Cardiac septum (tissue), 1 donor: ENCODE measurements around the gene TMEM253. TPM values are rescaled to one million over a fixed set of nuclear protein-coding genes. Genes with fewer than 3 reads are reported as not detected.

Experiments
- DNase-seq: peaks from one replicate; pipeline ENCODE4 v3.0.0-alpha.2; 2020; ENCODE audit warnings: low spot score
- intact Hi-C: fragments of 100-400 bp; cut with DNase I; formaldehyde crosslinking; loops from one replicate; pipeline ENCODE4 v1.14.0; 2022
- long read RNA-seq: library from polyadenylated mRNA; unstranded; transcript quantifications from one replicate; pipeline ENCODE4 v2.0.0, GENCODE V29; 2021
- total RNA-seq: library from RNA; stranded (reverse); fragmentation: NEBNext Ultra II Directional; extraction: Animal tissue kit (Norgen Biotek cat#: 25700); gene quantifications from one replicate; pipeline ENCODE4 v1.2.1, GENCODE V29; 2021
- donor health status: DM: no; HTN: no; CAD: no.

TMEM253 gene
- 0.48 TPM for total RNA-seq
- long read RNA-seq, partial matches to known transcripts = 0 of 2 reads
- long read RNA-seq, other reads (novel, unspliced or antisense) = 2 of 2 reads

DNA sequence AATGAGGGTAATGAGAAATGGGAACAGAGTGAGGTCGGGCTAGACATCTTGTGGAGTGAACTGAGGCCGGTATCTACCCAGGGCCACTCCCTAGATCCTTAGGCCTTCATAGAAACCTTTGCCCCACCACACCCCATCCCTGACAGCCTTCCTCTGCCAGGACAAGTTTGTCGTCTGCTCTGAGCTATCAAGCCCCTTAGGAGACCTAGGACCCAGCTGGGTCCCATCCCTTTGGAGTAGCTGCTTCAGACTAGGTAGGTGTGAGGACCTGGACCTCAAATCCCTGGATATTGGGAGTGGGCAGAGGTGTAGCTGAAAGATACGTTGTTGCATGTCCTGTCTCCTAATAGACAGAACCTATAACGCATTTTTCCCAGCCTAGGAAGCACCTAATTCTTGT, at the start of gene TMEM253:
Gene TMEM253, plus strand, starts transcription at position 136 of the 400 bp plus-strand sequence. CDS start 278 bp downstream, outside the sequence.
- intact Hi-C loops = loop anchor here (5.0 kb wide), 1 partner anchor 419 kb away; the partner anchor contains the start of gene RNASE4
- DNase-seq = no peak

DNA sequence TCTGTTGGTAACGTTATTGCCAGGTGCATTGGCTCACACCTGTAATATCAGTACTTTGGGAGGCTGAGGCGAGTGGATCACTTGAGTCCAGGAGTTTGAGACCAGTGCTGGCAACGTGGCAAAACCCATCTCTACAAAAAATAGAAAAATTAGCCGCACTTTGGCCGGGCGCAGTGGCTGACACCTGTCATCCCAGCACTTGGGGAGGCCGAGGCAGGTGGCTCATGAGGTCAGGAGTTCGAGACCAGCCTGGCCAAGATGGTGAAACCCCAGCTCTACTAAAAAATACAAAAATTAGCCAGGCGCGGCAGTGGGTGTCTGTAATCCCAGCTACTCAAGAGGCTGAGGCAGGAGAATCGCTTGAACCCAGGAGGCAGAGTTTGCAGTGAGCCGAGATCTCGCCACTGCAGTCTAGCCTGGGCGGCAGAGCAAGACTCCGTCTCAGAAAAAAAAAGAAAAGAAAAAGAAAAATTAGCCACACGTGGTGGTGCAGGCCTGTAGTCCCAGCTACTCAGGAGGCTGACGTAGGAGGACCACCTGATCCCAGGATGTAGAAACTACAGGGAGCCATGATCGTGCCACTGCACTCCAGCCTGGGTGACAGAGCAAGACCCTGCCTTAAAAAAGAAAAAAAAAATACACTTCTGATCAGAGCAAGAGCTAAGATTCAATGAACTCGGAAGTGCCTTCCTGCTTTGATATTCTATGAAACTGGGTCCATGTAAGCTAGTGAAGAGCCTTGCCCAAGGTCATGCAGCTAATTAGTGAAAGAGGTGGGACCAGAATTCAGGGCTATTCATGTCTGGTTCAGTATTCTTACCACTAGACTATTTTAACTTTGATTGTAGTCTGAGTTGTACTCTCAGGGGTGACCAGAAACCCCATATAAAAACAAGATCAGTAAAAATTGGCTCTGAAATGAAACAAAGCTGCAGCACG, 47.4 kb upstream of the TMEM253 start:
- DNase-seq = no peak
- intact Hi-C loops = no loop called here

DNA sequence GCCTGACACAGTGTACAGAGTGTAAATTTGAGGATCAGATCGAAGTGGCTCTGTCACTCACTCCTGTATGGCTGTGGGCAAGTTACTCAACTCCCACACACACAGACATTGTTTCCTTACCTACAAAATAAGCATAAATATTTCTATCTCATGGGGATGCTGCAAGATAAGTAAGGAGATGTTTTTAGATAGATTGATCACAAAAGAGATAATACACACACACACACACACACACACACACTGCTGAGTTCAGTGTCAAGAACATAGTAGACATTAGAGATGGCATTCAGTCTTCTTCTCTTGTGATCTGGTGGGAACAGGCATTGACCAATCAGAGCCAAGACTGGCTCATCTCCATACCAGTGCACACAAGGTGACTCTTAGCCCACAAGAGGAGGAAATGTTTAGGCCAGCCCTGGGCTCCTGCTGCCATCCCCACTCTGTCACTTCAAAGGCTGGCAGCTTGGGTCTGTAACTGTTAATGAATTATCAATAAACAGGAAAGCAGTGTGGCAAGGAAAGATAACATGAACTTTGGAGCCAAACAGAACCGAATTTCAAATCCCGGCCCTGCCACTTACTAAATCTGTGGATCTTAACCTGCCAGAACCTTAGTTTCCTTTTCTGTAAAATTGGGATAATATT, 46.6 kb upstream of the TMEM253 start:
- intact Hi-C loops = no loop called here

DNA sequence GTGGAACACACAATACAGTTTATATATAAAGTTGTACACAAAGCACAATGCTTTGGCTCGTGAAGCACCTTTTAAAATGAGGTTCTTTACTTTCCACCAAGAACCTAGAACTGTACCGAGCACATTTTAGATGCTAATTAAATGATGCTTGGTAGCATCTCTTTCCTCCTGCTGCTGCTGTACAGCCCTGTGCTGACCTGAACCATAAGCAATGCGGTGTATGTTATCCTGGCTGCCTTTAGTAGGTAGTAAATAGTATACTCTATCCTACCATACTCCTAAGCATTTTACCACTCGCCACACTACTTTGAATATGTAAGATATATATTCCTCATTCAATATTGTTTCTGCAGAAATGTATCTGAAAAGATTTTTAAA, 46.1 kb upstream of the TMEM253 start:
- DNase-seq = no peak
- intact Hi-C loops = no loop called here

More for the DNA sequence above, 46.6 kb upstream of the TMEM253 start:
- DNase-seq = no peak

DNA sequence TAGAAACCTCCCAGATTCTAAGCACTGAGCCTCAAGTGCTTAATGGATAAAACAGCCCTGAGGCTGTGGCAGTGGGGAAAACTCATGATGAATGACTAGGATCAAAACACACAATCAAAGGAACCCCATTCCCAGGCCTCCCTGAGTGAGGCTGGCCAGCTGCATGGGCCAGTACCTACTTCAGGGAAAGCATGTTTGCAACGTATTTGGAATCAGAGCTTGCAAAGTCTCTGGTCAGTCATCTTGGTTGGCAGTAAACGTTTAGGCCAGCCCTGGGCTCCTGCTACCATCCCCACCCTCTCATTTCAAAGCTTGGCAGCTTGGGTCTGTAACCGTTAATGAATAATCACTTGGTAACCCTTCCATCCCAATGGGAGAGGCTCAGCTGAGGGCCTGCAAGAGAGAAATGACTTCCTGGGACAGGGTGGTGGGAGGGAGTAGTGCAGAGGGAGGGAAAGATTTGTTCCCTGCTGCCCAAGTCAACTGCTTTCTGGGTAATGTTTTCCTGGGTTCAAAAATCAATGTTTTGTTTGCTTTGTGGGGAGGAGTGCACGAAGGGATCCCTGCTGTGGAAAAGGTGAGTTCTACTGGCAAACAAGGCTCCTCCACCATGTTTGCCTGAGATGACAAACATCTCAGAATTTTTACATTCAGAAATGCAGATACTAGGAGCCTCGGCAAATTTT, 45.3 kb upstream of the TMEM253 start:
- intact Hi-C loops = no loop called here
- no peak for DNase-seq

DNA sequence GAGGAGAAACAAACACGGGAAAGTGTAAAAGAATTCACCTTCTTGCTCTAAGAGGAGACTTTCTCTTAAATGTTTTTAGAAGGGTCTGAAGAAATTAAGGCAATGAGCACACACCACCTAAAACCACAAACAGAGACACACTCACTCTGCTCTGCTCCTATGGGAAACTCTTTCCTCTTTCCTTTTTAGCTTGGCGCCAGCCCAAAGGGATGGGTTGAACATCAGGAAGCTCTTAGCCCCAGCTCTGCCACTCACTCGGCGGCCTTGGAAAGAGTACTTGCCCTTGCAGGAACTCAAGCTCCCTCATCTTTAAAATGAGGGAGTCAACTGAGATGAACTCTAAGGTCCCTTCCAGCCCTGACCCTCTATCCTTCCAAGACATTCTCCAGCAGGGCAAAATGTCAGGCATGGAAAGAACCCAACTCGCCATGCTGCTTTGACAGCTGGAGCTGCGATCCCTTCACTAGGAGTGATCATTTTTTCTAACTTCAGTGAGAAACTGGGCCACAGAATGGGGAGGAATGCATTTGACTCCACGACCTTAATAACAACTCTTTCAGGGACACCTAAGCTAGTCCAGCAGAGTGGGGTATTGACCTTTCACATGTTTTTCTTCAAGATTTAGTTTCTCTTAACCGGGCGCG, 44.2 kb upstream of the TMEM253 start:
- intact Hi-C loops = no loop called here
- no peak for DNase-seq

DNA sequence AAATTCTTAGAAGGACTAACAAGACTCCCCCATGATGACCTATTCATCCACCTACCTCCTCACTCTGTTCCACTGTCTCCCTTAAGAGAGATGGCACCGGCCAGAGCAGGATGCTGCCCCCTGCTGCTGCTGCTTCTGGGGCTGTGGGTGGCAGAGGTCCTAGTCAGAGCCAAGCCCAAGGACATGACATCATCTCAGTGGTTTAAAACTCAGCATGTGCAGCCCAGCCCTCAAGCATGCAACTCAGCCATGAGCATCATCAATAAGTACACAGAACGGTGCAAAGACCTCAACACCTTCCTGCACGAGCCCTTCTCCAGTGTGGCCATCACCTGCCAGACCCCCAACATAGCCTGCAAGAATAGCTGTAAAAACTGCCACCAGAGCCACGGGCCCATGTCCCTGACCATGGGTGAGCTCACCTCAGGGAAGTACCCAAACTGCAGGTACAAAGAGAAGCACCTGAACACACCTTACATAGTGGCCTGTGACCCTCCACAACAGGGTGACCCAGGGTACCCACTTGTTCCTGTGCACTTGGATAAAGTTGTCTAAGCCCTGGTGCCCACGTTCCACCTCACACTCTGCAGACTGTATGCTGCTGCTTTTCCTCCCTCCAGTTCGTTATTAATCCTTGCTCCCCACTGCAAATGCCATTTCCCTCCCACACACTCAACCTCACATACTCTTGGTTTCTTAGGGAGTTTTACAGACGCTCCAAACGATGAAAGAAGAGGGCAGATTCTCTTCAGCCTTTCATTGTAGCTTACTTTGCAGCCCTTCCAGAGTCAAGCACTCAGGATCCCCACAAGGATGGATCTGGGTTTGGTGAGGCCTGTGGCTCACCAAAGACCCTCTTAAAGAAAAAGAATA, 42.8 kb upstream of the TMEM253 start, which contains the start of gene RNASE8:
Gene RNASE8, plus strand, starts transcription at position 20 of the 873 bp plus-strand sequence. Its CDS starts 71 bp downstream, at position 91.
- DNase-seq = no peak
- intact Hi-C loops = no loop called here

DNA sequence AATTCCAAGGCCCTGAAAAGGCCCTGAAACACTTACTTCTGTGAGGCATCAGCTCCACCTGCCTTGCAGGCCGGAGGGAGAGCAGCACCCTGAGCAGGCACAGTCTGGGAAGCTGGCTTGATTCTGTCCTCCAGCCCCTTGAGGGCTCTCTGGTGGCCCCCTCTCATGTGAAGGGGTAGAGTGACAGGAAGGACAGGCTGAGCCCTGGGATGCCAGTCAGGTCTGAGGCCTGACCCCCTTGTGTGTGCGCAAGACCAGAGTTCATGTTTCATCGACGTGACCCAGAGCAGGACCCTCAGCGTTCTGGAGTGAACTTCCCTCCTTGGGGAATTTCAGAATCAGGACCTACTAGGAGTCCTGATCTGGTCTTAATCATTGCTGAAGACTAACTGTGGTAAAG, 42.0 kb upstream of the TMEM253 start:
- no peak for DNase-seq
- intact Hi-C loops = no loop called here

DNA sequence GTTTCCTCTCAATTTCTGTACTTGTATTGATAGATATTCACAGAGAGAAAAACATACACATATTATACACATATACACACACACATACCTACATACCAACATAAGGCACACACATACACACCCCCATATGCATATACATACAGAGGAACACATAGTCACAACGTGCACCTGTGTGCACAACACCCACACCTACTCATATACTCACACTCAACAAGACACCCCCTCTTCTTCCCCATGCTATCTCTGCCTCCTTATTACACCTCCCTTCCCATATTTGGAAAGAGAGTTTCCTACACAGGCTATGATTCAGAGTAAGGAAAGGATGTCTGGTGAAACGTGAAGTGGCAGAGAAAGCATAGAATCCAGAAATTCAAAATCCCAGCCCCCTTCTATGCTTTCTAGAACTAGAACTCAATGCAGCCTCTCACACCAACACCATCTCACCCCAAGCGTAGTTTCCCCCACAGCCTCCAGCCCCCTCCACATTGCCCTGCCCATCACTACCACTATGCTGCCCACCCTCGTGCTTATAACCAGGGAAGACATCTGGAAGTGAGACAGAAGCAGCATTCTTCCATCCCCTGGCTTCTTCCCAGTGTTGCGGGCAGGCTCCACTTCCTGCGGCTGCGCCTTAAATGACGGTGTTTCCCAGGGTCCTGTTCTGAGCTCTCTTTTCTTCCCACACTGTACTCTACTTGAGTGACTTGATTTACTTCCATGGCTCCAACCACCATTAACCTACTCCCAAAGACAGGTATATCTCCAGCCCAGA, 40.8 kb upstream of the TMEM253 start:
- no peak for DNase-seq

DNA sequence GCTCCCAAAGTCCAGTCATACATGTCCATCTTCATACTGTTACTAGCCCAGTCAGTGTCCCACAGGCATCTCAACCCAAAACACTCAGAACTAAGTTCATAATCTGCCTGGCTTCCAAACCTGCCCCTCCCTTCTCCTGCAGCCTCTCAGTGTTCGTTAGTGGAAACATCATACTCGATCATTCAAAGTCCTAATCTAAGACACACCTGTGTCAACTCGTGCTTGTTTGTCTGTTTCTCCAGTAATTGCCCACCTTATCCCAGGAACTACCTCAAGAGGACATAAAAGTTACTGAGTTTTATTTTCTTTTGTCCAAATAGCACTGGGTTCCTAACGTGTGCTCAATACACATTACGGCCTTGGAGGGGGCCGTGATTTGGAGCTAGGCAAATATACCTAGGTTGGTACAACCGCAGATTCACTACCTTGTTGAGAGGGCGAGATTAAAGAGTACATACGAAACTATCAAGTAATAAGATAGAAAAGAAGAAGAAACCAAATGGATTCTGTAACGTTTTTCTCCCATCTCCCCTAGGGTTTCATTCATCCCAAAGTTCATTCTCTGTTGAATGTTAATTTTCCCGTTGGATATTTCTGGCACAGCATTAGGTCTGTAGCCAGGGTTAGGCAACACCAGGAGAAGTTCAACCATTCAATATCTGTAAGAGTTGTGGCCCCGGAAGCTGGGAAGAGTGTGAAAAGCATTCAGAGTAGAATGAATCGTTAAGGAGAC, 40.1 kb upstream of the TMEM253 start:
- DNase-seq = no peak
- intact Hi-C loops = no loop called here

More for the DNA sequence above, 40.8 kb upstream of the TMEM253 start:
- intact Hi-C loops = no loop called here

DNA sequence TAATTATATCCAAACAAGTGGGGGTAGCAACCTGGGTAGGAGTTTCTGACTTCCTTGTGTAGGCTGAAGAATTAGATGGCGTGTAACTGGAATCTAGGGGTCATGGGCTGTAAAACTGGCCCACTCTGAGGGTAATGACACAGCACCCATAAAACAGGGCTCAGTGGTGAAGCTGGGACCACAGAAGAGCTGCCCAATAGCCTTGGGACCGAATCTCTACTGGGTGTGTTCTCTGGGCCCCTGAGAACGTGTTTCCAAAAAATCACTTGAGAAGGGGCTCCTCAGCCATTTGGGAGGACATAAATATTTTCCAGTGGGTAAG, 39.6 kb upstream of the TMEM253 start:
- DNase-seq = no peak
- intact Hi-C loops = no loop called here

DNA sequence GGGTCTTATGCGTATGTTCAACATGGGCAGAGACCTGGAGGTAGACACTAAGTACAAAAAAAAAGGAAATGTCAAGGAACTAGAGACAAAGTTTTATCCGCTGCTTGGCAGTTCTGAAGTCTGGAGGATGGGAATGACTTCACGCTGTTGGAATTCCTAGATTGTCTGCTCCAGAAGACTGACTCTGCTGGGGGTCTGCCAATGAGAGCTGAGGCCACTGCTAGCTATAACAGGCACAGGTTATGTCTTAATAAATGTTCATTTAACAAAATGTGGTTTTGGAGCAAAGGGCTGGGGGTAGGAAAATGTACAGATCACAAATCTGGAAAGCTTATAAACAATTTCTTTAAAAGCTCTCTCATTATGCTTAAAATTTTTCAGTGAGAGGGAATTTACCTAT, 37.4 kb upstream of the TMEM253 start:
- intact Hi-C loops = no loop called here
- DNase-seq = no peak

DNA sequence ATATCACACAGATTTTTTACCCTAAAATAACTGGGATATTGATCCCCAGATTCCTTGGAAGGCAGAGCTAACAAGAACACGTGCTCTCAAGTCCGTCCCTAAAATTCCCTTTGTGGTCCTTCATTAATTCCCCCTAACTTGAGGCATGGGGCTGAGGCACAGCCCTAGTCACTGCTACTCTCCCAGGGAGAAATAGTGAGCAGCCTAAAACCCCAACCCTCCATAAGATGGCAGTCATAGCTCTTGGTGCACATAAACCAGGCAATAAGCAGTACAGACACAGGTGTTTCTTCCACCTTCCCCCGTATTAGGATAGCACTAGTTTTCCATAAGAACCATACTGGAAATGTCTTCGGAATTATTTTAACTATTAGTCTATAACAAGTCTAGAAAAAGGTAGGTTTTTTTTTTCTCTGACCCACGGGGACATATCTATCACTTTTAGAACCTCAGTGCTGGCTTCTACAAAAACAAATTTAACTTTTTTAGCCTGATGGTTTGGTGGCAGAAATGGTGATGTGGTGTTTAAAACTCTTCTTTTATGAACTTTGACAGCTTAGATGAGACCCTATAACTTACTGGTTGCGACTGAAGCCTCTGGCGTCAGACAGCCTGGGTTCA, 33.9 kb upstream of the TMEM253 start:
- DNase-seq = no peak
- intact Hi-C loops = no loop called here

DNA sequence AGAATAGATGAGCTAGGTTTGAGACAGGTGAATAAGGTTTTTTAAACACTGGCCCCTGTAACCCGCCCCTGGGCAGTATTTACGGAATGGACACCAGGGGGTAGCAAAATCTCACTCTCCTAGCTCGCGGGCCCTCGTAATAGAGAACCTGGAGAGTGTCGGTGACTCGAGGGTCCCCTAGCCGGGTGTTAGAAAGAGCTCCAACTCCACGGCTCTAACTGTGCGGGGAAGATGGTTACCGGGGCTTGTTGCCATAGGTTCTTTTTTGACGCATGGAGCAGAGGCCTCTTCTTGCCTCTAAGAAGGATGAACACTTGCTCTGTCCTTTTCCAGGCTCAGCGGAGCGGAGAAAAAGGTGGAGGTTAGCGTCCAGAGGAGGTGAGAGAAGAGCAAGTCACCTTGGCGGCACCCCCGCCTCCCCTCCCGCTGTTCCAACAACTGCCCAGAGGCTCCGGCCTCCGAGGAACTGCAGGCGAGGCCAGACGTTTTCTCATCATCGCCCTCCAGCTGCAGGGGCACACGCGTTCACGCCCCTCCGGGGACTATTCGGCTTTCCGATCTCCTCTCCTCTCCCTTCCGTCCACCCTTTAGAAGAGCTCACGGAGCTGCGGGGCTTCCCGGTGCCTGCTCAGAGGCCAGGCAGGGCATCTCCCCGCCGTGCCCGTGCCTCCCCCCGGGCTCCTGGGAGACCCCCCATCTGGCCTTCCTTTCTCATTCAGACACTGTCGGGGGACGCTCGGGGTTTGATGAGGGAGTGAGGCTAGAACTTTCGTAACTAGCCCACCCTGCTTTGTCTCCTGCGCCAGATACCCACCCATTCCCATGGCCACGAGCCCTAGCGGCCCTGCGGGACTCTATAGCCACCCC, 32.1 kb upstream of the TMEM253 start:
- DNase-seq = no peak
- intact Hi-C loops = loop anchor here (1.0 kb wide), 1 partner anchor 36 kb away; no protein-coding TSS in a partner anchor

DNA sequence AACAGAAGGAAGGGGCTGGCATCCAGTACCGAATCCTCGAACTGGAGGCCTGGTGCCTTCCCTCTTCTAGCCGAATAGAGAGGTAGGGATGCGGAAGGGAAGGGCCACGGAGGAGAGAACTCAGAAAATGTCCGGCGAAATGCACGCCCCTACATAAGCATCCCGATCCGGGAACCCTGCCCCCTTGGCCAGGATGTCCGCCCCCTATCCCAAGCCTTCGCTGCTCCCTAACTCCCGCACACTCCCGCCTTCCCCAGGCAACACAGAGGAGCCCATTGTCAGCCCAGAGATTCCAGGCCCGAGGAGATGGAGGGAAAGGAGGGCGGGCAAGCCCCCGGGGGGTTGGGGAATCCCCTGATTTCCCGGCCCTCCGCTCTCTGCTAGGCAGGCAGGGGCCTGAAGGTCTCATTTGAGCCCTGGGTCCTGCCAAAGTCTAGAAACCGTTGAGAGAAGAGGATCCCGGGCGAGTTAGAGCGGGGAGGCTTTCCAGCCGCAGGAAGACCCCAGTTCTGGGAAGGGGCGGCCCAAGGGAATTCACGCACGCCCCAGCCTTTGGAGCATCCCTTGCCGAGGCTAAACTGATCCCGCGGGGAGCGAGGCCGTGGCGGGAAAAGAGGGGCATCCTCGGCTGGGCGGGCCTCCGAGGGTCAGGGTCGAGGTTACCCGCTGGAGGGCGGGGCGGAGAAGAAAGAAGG, 31.3 kb upstream of the TMEM253 start:
- intact Hi-C loops = loop anchor here (1.0 to 2.0 kb wide), 3 partner anchors 23 to 45 kb away; partner anchors contain the start of gene NDRG2
- DNase-seq = no peak
